Tibial nerve (tissue), 4 donors: ENCODE measurements around the gene GLG1. TPM values are rescaled to one million over a fixed set of nuclear protein-coding genes. Genes with fewer than 3 reads are reported as not detected.

Experiments
- DNase-seq, 2 donors: peaks; one replicate each; pipeline ENCODE4 v3.0.0-alpha.2; 2019; ENCODE audit warnings: low spot score in 2 of 2
- H3K27ac ChIP-seq, 4 donors: fragments of 200-600 bp; sonication (generic) in 3 of 4; one replicate each; pipeline ENCODE4 v1.5.1; 2017 to 2019; ENCODE audit warnings: mild to moderate bottlenecking in 1 of 4
- H3K27me3 ChIP-seq, 2 donors: fragments of 200-600 bp; sonication (generic) in 1 of 2; one replicate each; pipeline versions ENCODE4 v1.5.1 to v1.6.0; 2017 to 2019
- H3K36me3 ChIP-seq, 3 donors: fragments of 200-600 bp; sonication (generic); one replicate each; pipeline ENCODE4 v1.5.1; 2018 to 2019
- H3K4me1 ChIP-seq, 4 donors: fragments of 200-600 bp; sonication (generic) in 3 of 4; one replicate each; pipeline ENCODE4 v1.5.1; 2017 to 2019
- H3K4me3 ChIP-seq, 4 donors: fragments of 200-600 bp; sonication (generic) in 3 of 4; one replicate each; pipeline ENCODE4 v1.5.1; 2017 to 2019; ENCODE audit warnings: mild to moderate bottlenecking in 1 of 4, moderate library complexity in 1 of 4
- H3K9me3 ChIP-seq, 4 donors: fragments of 200-600 bp; sonication (generic) in 3 of 4; one replicate each; pipeline ENCODE4 v1.5.1; 2017 to 2019
- CTCF ChIP-seq, 5 experiments: fragments of 200-600 bp in 3 of 5; fragments of 450-650 bp in 2 of 5; sonication (generic) in 3 of 5; IDR thresholded peaks; one replicate each; pipeline ENCODE4 v1.5.1; 2016 to 2019; ENCODE audit warnings: antibody characterized with exemption in 5 of 5, mild to moderate bottlenecking in 3 of 5, moderate library complexity in 2 of 5
- EP300 ChIP-seq, 2 donors: sonication (generic); formaldehyde crosslinking; IDR thresholded peaks; one replicate each; pipeline ENCODE4 v1.6.1; 2017; ENCODE audit warnings: antibody characterized with exemption in 2 of 2, mild to moderate bottlenecking in 1 of 2
- POLR2A ChIP-seq, 2 donors: fragments of 450-650 bp; IDR thresholded peaks; one replicate each; pipeline ENCODE4 v1.6.1; 2017; ENCODE audit warnings: antibody characterized with exemption in 2 of 2, mild to moderate bottlenecking in 2 of 2, moderate library complexity in 2 of 2
- WGBS, 2 donors: methylation state at CpG; one replicate each; pipeline ENCODE4 v1.1.5; 2018; 5-methylcytosine and 5-hydroxymethylcytosine counted together
- total RNA-seq, 4 donors: library from RNA; depleted of rRNA; stranded (reverse); fragments of >200 nt; gene quantifications; one replicate each; pipeline ENCODE4 v1.1.0, GENCODE V29; 2016

The GLG1 gene
- total RNA-seq, 4 donors from 2014 or later = 161 to 176 (median 170) TPM

- Histone ChIP-seq H3K4me3 (no peak overlapping the region), H3K36me3 (peaks cover 0 to 20% (median 0%) of the 10 kb centered on the region in 3 donors), H3K4me1 (peaks cover 0 to 40% (median 6%) of the 10 kb centered on the region in 4 donors), H3K9me3 (no peaks in the 10 kb centered on the region), H3K27ac (peak overlapping the region in 1 of 4 donors; percentile 86), H3K27me3 (no peaks in the 10 kb centered on the region)
- no peak for TF ChIP-seq EP300 (IDR thresholded peaks at IDR 0.05)
- no peak for TF ChIP-seq POLR2A (IDR thresholded peaks at IDR 0.05)
- no peak for TF ChIP-seq CTCF (IDR thresholded peaks at IDR 0.05)
- DNase-seq = no peak
These were observed 107.8 kb downstream of the GLG1 start for GRCh38 chr16:74499114-74499513.

GRCh38 chr16:74497761-74498160, 109.2 kb downstream of the GLG1 start:
- DNase-seq = no peak
- no peak overlapping the region for H3K4me3 ChIP-seq
- H3K4me1 ChIP-seq = peaks cover 0 to 36% (median 4%) of the 10 kb centered on the region in 4 donors
- 89 to 91% methylated on average over 3 of the region's 3 CpGs for WGBS, 2 donors
- no peaks in the 10 kb centered on the region for H3K9me3 ChIP-seq
- TF ChIP-seq CTCF (IDR thresholded peaks at IDR 0.05) (no peak), EP300 (IDR thresholded peaks at IDR 0.05) (no peak), POLR2A (IDR thresholded peaks at IDR 0.05) (no peak)
- H3K36me3 ChIP-seq = peaks cover 0 to 26% (median 2%) of the 10 kb centered on the region in 3 donors
- H3K27me3 ChIP-seq = no peaks in the 10 kb centered on the region
- no peak overlapping the region for H3K27ac ChIP-seq

- no peak for DNase-seq
- Histone ChIP-seq H3K27me3 (no peaks in the 10 kb centered on the region), H3K4me1 (peaks cover 0 to 22% (median 0%) of the 10 kb centered on the region in 4 donors), H3K4me3 (no peak overlapping the region), H3K9me3 (no peaks in the 10 kb centered on the region), H3K36me3 (peaks cover 0 to 43% (median 12%) of the 10 kb centered on the region in 3 donors), H3K27ac (no peak overlapping the region)
- 92 to 96% methylated on average over 3 of the region's 3 CpGs for WGBS, 2 donors
- TF ChIP-seq POLR2A (IDR thresholded peaks at IDR 0.05) = no peak
- TF ChIP-seq CTCF (IDR thresholded peaks at IDR 0.05) = no peak
- TF ChIP-seq EP300 (IDR thresholded peaks at IDR 0.05) = no peak
These were observed 110.9 kb downstream of the GLG1 start for GRCh38 chr16:74496054-74496453.

- Histone ChIP-seq H3K27ac (no peak overlapping the region), H3K4me3 (no peak overlapping the region), H3K27me3 (no peaks in the 10 kb centered on the region), H3K36me3 (peaks cover 0 to 74% (median 12%) of the 10 kb centered on the region in 3 donors), H3K4me1 (peaks cover 0 to 2% (median 0%) of the 10 kb centered on the region in 4 donors), H3K9me3 (no peaks in the 10 kb centered on the region)
- TF ChIP-seq CTCF (IDR thresholded peaks at IDR 0.05) (no peak), POLR2A (IDR thresholded peaks at IDR 0.05) (no peak), EP300 (IDR thresholded peaks at IDR 0.05) (no peak)
- DNase-seq = no peak
- 93 to 94% methylated on average over 10 of the region's 10 CpGs for WGBS, 2 donors
These were observed 113.9 kb downstream of the GLG1 start for GRCh38 chr16:74492976-74493375.

- H3K4me1 ChIP-seq = no peaks in the 10 kb centered on the region
- H3K9me3 ChIP-seq = no peaks in the 10 kb centered on the region
- 85 to 86% methylated on average over 9 of the region's 9 CpGs for WGBS, 2 donors
- TF ChIP-seq CTCF (IDR thresholded peaks at IDR 0.05) (no peak), POLR2A (IDR thresholded peaks at IDR 0.05) (no peak), EP300 (IDR thresholded peaks at IDR 0.05) (no peak)
- no peak for DNase-seq
- H3K4me3 ChIP-seq = no peak overlapping the region
- no peaks in the 10 kb centered on the region for H3K27me3 ChIP-seq
- no peak overlapping the region for H3K27ac ChIP-seq
- peaks cover 0 to 89% (median 14%) of the 10 kb centered on the region in 3 donors for H3K36me3 ChIP-seq
These were observed 119.0 kb downstream of the GLG1 start for GRCh38 chr16:74487634-74488495.
